Left kidney (tissue), 2 donors: Measurements from ENCODE around the gene PYROXD2. TPM values are rescaled to one million over a fixed set of nuclear protein-coding genes. Genes with fewer than 3 reads are reported as not detected.

Source experiments
- DNase-seq: peaks from one replicate; pipeline ENCODE4 v3.0.0-alpha.2; 2013
- polyA plus RNA-seq: library from polyadenylated mRNA; unstranded; fragments of 120-200 nt; gene quantifications from one replicate; pipeline ENCODE4 v1.2.1, GENCODE V29; 2013; ENCODE audit not compliant: insufficient read length

Gene PYROXD2
- polyA plus RNA-seq, 1 donor: 22.3 TPM

DNA sequence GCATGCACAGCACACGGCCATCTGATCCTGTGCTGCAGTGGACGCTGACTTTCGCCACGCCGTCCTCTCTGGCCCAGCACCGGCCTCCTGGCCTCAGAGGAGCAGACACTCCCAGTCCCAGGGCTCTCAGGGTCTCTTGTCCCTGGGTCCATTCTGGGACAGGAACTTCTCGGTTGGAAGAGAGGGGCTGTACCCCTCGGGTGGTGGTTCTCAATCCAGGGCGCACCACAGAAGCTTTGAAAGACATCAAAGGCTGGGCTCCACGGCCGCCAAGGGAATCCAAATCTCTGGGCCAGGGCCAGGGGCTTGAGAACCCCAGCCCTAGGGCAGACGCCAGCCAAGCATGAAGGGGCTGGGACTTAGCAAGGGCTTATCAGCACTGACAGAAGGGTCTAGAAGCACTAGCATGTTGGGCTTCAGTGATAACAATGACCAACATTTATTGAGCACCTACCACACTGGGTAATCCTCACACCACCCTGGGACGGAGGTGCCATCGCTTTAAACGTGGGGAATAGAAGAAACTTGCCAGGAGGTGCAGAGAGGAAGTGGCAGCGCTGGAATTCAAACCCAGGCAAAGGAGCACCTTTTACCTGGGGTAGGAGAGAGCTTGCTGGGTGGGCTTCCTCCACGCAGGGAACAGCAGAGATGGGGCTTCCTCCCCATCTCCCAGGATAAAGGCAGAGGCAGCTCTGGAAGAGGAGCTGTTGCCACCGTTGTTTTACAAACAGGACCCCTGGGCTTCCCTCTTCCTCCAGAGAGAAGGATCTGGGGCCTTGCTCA lies 1.8 kb upstream of the PYROXD2 start:
- no peak for DNase-seq

- DNase-seq: no peak
These were observed 743 bp upstream of the PYROXD2 start for GRCh38 chr10:98415731-98416119.

- DNase-seq: no peak
These were observed 427 bp downstream of the PYROXD2 start for GRCh38 chr10:98414578-98414931.

DNA sequence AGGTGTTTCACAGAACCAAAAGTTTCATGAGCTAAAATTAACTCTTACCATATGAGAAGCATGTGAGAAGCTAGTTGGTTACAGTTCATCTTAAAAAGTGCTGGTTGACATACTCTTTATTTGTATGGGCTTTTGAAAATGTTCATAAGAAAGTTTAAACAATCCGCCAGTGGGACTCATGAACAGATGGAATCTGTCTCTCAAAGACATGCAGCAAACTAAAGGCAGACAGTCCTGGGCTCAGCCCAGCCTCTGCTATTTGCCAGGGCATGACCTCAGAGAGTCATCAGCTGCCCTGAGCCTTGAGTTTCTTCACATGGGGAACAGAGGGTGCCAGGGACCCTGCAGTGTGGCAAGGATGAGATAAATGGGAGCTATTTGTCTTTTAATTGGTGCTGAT lies 3.2 kb downstream of the PYROXD2 start:
- no peak for DNase-seq

- DNase-seq: no peak
These were observed 3.8 kb downstream of the PYROXD2 start for GRCh38 chr10:98411166-98411565.

DNA sequence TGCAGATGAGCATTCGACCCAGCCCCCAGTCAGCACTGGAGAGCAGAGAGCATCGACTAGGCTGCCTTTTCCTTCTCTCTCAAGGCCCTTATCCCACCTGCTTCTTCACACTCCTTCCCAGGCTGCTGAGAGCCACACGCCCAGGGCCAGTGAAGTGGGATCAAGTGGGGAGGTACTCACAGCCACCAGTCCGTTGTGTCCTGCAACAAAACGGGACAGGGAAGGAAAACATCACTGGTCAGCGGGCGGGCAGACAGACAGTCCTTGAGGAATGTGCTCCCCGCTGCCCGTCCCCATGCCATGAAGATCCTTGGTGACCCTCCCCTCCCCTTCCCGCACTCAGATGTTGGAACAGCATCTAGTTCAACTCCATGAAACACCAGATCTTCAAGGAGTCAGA lies 4.2 kb downstream of the PYROXD2 start:
- DNase-seq: no peak

GRCh38 chr10:98410135-98410743 lies 4.7 kb downstream of the PYROXD2 start:
- no peak for DNase-seq

- DNase-seq: no peak
These were observed 6.2 kb downstream of the PYROXD2 start for GRCh38 chr10:98408799-98409198.

DNA sequence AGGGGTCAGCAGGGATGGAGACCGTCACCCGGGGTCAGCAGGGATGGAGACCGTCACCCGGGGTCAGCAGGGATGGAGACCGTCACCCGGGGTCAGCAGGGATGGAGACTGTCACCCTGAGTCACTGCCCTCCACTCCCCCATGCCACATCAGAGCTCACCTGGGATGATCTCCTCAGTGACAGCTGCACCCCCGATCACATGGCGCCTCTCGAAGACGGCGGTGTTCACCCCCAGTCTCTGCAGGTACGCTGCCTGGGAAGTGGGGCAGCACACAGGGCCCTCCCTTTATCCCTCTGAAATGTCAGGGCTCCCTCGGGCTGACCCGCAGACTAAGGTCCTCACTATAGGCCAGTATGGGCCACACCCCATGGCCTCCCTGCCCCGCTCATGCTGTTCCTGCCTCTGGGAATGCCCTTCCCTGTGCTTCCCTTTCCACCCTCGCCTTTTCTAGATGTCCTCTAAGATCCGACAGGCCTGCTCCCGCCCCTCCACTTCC lies 7.2 kb downstream of the PYROXD2 start:
- no peak for DNase-seq

DNA sequence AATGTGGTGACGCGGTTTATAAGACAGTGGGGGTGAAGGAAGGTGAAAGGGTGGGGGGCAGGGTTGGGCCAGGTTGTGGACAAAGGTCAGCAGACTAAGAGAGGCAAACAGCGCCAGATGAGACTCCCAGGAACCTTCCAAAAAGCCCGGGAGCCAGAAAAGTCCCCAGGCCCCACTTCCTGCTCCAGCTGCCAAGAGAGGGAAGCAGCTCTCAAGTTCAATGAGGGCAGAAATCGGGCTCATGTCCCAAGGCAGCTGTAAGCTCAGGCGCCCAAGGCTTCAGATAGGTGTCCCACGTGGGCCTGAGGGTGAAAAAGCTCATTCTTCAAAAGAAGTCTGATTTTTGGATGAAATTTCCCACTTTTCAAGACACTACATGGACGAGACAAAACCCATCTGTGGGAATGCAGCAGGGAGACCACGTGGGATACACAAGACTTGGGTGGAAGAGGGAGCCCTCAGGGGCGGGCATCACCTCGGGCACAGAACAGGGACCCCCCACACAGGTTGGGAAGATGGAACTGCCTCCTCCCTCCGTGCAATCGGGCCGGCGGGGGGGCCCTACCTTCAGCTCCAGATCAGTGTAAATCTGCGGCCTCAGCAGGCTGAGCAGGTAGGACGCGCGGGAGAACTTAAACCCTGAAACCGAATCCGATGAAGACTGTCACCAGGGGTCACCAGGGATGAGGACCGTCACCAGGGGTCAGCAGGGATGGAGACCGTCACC lies 7.8 kb downstream of the PYROXD2 start:
- DNase-seq: no peak

- DNase-seq: no peak
These were observed 9.6 kb downstream of the PYROXD2 start for GRCh38 chr10:98405422-98405821.

DNA sequence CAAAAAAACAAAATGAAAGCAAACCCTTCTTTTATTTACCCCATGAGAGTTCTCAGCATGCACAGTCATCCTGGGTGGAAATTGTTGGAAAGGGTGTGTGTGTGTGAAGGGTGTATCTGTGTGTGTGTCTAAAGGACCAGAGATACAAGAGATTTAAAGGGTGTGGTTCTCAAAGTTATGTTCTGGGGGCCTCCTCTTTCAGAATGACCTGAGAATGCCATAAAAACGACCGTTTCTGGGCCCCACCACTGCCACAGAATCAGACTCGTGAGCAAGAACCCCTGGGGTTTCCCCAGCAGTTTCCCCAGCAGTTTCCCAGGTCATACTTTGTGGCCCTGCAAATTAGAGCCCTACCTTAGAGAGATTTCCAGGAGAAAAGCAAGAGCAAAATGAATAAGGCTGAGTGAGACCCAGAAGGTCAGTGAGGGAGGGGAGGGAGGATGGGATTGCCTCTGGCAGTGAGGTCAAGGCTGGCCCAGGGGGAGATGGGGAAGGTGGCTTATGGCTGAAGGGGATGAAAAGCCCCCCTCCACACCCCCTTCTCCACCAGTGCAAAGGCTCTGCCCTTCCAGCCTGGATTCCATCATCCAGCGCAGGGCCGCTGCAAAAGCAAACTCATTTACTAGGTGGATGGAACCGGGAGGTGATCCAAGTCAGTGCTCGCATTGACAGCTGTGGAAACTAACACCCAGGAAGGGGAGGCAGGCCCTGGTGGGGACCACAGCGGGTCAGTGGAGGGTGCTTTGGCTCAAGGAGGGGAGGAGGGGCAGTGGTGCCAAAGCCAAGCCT lies 10.2 kb downstream of the PYROXD2 start:
- DNase-seq: no peak

DNA sequence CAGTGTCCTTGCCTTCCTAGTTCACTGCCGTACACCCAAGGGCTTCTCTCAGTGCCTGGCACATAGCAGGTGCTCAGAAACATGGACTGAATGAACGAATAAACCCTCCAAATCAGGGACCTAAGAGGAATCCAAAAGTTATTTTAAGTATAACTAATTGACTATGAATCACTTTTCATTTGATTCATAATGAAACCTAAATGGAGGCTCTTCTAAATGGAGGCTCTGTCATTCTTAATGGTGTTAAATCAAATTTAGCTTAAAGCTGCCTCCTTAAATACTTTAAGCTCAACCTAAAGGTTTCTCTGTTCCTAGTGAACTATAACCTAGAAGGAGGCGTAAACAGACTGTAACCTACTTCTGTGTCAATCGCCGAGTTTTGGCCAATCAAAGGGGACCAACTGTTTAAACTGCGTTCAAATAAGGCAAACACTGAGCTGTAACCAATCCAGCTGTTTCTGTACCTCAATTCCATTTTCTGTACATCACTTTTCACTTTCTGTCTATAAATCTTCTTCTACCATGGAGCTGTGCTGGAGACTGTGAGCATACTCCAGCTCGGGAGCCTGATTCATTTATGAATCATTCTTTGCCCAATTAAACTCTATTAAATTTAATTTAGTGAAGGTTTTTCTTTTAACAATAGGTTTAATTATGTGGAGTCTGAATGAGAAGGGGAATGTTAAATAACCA lies 11.0 kb downstream of the PYROXD2 start:
- DNase-seq: no peak

- no peak for DNase-seq
These were observed 11.9 kb downstream of the PYROXD2 start for GRCh38 chr10:98402931-98403718.

DNA sequence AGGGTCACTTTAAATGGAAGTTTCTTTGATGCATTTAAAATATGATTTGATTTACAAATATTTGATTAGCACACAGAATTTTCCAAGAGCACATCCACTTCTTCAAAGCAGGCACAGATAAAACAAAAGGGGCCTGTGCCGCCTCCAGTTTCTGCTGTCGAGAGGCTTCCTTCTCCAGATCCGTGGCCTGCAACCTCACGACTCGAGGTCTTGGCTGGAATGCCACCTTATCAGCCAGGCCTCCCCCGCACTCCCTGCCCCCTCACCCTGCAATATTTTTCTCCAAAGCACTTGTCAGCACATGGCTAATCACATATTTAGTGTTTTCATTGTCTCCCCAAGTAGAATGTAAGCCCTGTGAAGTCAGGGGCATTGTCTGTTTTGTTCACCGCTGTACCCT lies 12.5 kb downstream of the PYROXD2 start:
- DNase-seq: no peak

GRCh38 chr10:98400482-98400881 lies 14.5 kb downstream of the PYROXD2 start:
- DNase-seq: no peak

DNA sequence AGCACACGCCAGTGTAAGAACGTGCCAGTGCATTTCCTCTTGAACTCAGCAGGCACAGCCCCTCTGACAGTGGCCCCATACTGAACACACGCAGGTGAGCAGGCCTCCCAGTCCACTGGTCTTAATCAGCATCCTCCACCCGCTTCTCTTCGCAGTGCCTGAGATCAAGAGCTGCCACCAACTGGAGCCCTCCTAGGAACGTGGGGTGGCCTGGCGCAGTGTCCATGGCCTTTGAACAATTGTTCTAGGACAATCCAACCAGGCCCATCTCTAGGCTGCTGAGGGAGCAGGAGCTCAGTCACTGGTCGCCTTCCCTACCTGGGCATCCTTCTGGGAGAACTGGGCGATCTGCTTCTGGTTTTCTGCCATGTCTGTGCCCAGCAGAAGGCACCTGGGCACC lies 15.2 kb downstream of the PYROXD2 start:
- no peak for DNase-seq

DNA sequence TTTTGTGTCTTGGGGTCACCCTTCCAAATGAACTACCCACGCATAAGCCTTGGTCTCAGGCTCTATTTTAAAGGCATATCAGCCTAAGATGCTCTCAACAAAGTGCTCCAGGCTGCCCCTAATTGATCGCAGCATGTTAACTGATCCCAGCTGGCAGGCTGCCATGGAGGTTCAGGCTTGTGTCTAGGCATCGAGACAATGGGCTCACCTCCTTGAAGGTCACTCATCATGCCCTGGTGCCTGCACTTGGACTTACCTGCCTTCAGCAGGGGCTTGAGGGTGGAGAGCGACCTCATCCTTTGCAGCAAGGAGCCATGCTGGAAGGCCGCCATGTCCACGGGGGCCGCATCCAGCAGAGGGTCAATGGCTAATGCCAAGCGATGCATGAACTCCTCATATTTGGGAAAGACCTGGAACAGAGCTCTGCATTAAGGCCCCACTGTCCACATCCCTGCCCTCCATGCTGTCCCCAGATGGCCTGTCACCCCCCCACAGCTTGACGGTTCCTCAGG lies 17.8 kb downstream of the PYROXD2 start:
- no peak for DNase-seq

DNA sequence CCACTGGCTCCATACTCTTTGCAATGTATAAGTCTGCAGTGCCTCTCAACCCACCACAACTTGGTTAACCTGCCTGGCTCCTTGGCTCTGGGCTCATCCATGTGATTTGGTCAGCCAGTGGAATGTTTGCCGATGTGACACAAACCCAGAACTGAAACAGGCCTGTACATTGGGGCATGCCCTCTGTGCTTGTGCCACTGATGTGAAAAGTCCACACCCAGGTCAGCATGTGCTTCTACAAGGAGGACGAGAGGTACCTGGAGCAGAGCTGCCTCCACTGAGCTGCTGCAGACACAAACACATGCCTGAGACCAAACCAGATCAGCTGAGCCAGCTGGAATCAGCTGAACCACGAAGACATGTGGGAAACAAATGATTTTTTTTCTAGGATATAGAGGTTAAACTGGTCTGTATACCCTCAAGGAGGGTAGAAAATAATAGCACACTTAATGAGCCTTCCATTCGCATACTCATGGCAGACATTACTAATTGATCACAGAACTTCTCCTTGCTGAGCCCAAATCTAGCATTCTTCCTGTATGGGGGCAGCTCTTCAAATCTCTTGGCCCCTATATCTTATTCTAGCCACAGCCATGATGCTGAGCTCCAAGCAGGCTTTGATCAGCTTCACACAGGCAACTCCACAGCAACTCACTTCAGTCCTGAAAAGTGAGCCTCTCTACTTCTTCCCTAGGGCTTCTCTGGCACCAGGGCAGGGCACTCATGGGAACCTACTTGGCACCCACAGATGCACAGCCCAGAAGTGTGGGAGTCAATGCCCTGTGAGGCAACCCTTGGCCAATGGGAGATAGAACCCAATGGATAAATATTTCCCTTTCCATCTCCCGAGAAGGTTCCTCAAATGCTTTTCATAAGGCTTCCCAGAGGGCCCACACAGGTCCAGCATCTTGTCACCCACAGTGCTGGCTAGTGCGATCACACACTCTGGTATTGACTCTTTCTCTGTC lies 18.6 kb downstream of the PYROXD2 start:
- no peak for DNase-seq
